HG03565 (cell line): ENCODE results near the gene CNTNAP5.

ENCODE experiments used
- ATAC-seq: cut with Tn5 transposase; IDR thresholded peaks from one replicate; pipeline ENCODE4 v1.9.1; 2021; ENCODE audit warnings: mild to moderate bottlenecking, moderate library complexity; ENCODE audit not compliant: unreplicated experiment

The CNTNAP5 gene

GRCh38 chr2:124534028-124534427, 508.9 kb downstream of the CNTNAP5 start:
- ATAC-seq = no peak

GRCh38 chr2:124535816-124536215, 510.7 kb downstream of the CNTNAP5 start:
- ATAC-seq = no peak

- ATAC-seq = no peak
These were observed 511.5 kb downstream of the CNTNAP5 start for GRCh38 chr2:124536591-124536990.

- no peak for ATAC-seq
These were observed 513.5 kb downstream of the CNTNAP5 start for GRCh38 chr2:124538549-124538948.

- no peak for ATAC-seq
These were observed 515.7 kb downstream of the CNTNAP5 start for GRCh38 chr2:124540805-124541204.

- ATAC-seq = no peak
These were observed 518.0 kb downstream of the CNTNAP5 start for GRCh38 chr2:124542932-124543640.

GRCh38 chr2:124547700-124548099, 522.6 kb downstream of the CNTNAP5 start:
- no peak for ATAC-seq

GRCh38 chr2:124558277-124558905, 533.3 kb downstream of the CNTNAP5 start:
- no peak for ATAC-seq

GRCh38 chr2:124559236-124559635, 534.1 kb downstream of the CNTNAP5 start:
- no peak for ATAC-seq

GRCh38 chr2:124560592-124561112, 535.6 kb downstream of the CNTNAP5 start:
- no peak for ATAC-seq

- ATAC-seq = no peak
These were observed 536.4 kb downstream of the CNTNAP5 start for GRCh38 chr2:124561486-124561885.

- no peak for ATAC-seq
These were observed 538.3 kb downstream of the CNTNAP5 start for GRCh38 chr2:124563426-124563825.

- no peak for ATAC-seq
These were observed 541.5 kb downstream of the CNTNAP5 start for GRCh38 chr2:124566518-124566970.

GRCh38 chr2:124570872-124571271, 545.8 kb downstream of the CNTNAP5 start:
- no peak for ATAC-seq

- no peak for ATAC-seq
These were observed 546.7 kb downstream of the CNTNAP5 start for GRCh38 chr2:124571836-124572235.

- no peak for ATAC-seq
These were observed 548.0 kb downstream of the CNTNAP5 start for GRCh38 chr2:124572934-124573634.

- ATAC-seq = no peak
These were observed 550.4 kb downstream of the CNTNAP5 start for GRCh38 chr2:124575497-124575896.

- ATAC-seq = no peak
These were observed 555.2 kb downstream of the CNTNAP5 start for GRCh38 chr2:124580263-124580662.

- no peak for ATAC-seq
These were observed 557.3 kb downstream of the CNTNAP5 start for GRCh38 chr2:124582387-124582786.

GRCh38 chr2:124584615-124585014, 559.5 kb downstream of the CNTNAP5 start:
- ATAC-seq = no peak

- ATAC-seq = no peak
These were observed 560.2 kb downstream of the CNTNAP5 start for GRCh38 chr2:124585277-124585676.

- ATAC-seq = no peak
These were observed 561.1 kb downstream of the CNTNAP5 start for GRCh38 chr2:124586210-124586609.
